ENCODE measurements around the gene CCNF.

GRCh38 chr16:2459647-2460390, 30.6 kb downstream of the CCNF start, which contains the start of gene TEDC2:
- TF ChIP-seq EZH2 (IDR thresholded peaks at IDR 0.05; ENCODE audit: borderline replicate concordance, low read depth, low read length, poor library complexity, severe bottlenecking) (no peak), CTCF (conservative IDR thresholded peaks at IDR 0.05; ENCODE audit: low read depth, low read length) (no peak)

Data from A673 (cell line).